ENCODE data around the gene SINHCAF. TPM values are rescaled to one million over a fixed set of nuclear protein-coding genes. Genes with fewer than 3 reads are reported as not detected.

Gene SINHCAF
- total RNA-seq, 1 experiment from 2014 or later, result 179 TPM

DNA sequence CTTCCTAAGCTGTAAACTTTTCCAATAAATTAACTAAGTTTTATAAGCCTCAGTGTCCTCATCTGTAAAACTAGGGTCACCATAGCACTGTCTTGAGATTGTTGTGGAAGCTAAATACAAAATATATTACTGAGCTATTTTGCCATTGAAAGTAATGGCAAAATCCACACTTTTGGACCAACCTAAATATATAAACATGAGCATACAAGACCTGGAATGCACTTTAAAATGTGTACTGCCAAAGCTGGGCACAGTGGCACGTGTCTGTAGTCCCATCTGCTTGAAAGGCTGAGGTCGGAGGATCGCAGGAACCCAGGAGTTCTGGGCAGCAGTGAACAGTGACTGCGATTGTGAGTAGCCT, 29.8 kb upstream of the SINHCAF start:
- peak overlapping the region; percentile 68 for H2AFZ ChIP-seq (ENCODE audit: low read depth, low read length, poor library complexity, severe bottlenecking)
- no peaks in the 10 kb centered on the region for H3K79me2 ChIP-seq (ENCODE audit: insufficient read depth, low read length)
- no peaks in the 10 kb centered on the region for H4K20me1 ChIP-seq (ENCODE audit: insufficient read depth)
- H3K9me3 ChIP-seq (ENCODE audit: control insufficient read depth in 1 of 2, insufficient read depth in 1 of 2, low read depth in 1 of 2, low read length in 2 of 2), result no peaks in the 10 kb centered on the region
- TF ChIP-seq JUND (IDR thresholded peaks at IDR 0.05) (no peak), YY1 (IDR thresholded peaks at IDR 0.05; ENCODE audit: extremely low read depth, insufficient replicate concordance, low read depth, low read length) (no peak), FOSL1 (IDR thresholded peaks at IDR 0.05; ENCODE audit: low read depth) (no peak), POLR2AphosphoS5 (IDR thresholded peaks at IDR 0.05; ENCODE audit: low read depth, low read length) (no peak), SIN3A (IDR thresholded peaks at IDR 0.05; ENCODE audit: low read depth) (no peak), EZH2phosphoT487 (IDR thresholded peaks at IDR 0.05; ENCODE audit: borderline replicate concordance) (no peak), POLR2A (IDR thresholded peaks at IDR 0.05; ENCODE audit: borderline replicate concordance, extremely low read depth, insufficient read depth, insufficient read length) (no peak), ELF1 (IDR thresholded peaks at IDR 0.05; ENCODE audit: borderline replicate concordance, low read depth) (no peak), ZFX (IDR thresholded peaks at IDR 0.05) (no peak), RAD21 (IDR thresholded peaks at IDR 0.05; ENCODE audit: low read depth) (no peak), EGR1 (IDR thresholded peaks at IDR 0.05; ENCODE audit: low read depth) (no peak), SP1 (IDR thresholded peaks at IDR 0.05; ENCODE audit: low read depth) (no peak), SRF (IDR thresholded peaks at IDR 0.05; ENCODE audit: low read depth) (no peak), ZNF274 (IDR thresholded peaks at IDR 0.05; ENCODE audit: low read depth, low read length) (no peak), EZH2 (IDR thresholded peaks at IDR 0.05) (no peak)
- TF ChIP-seq, protein P1, sequence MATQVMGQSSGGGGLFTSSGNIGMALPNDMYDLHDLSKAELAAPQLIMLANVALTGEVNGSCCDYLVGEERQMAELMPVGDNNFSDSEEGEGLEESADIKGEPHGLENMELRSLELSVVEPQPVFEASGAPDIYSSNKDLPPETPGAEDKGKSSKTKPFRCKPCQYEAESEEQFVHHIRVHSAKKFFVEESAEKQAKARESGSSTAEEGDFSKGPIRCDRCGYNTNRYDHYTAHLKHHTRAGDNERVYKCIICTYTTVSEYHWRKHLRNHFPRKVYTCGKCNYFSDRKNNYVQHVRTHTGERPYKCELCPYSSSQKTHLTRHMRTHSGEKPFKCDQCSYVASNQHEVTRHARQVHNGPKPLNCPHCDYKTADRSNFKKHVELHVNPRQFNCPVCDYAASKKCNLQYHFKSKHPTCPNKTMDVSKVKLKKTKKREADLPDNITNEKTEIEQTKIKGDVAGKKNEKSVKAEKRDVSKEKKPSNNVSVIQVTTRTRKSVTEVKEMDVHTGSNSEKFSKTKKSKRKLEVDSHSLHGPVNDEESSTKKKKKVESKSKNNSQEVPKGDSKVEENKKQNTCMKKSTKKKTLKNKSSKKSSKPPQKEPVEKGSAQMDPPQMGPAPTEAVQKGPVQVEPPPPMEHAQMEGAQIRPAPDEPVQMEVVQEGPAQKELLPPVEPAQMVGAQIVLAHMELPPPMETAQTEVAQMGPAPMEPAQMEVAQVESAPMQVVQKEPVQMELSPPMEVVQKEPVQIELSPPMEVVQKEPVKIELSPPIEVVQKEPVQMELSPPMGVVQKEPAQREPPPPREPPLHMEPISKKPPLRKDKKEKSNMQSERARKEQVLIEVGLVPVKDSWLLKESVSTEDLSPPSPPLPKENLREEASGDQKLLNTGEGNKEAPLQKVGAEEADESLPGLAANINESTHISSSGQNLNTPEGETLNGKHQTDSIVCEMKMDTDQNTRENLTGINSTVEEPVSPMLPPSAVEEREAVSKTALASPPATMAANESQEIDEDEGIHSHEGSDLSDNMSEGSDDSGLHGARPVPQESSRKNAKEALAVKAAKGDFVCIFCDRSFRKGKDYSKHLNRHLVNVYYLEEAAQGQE (IDR thresholded peaks at IDR 0.05; ENCODE audit: low read depth), result no peak
- TF ChIP-seq, protein P2, sequence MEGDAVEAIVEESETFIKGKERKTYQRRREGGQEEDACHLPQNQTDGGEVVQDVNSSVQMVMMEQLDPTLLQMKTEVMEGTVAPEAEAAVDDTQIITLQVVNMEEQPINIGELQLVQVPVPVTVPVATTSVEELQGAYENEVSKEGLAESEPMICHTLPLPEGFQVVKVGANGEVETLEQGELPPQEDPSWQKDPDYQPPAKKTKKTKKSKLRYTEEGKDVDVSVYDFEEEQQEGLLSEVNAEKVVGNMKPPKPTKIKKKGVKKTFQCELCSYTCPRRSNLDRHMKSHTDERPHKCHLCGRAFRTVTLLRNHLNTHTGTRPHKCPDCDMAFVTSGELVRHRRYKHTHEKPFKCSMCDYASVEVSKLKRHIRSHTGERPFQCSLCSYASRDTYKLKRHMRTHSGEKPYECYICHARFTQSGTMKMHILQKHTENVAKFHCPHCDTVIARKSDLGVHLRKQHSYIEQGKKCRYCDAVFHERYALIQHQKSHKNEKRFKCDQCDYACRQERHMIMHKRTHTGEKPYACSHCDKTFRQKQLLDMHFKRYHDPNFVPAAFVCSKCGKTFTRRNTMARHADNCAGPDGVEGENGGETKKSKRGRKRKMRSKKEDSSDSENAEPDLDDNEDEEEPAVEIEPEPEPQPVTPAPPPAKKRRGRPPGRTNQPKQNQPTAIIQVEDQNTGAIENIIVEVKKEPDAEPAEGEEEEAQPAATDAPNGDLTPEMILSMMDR (IDR thresholded peaks at IDR 0.05 in 2 of 3, conservative IDR thresholded peaks at IDR 0.05 in 1 of 3; ENCODE audit: borderline replicate concordance in 1 of 3, insufficient read depth in 1 of 3, low read depth in 2 of 3, low read length in 2 of 3), result no peak
- TF ChIP-seq, protein P3, sequence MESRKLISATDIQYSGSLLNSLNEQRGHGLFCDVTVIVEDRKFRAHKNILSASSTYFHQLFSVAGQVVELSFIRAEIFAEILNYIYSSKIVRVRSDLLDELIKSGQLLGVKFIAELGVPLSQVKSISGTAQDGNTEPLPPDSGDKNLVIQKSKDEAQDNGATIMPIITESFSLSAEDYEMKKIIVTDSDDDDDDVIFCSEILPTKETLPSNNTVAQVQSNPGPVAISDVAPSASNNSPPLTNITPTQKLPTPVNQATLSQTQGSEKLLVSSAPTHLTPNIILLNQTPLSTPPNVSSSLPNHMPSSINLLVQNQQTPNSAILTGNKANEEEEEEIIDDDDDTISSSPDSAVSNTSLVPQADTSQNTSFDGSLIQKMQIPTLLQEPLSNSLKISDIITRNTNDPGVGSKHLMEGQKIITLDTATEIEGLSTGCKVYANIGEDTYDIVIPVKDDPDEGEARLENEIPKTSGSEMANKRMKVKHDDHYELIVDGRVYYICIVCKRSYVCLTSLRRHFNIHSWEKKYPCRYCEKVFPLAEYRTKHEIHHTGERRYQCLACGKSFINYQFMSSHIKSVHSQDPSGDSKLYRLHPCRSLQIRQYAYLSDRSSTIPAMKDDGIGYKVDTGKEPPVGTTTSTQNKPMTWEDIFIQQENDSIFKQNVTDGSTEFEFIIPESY (IDR thresholded peaks at IDR 0.05; ENCODE audit: extremely low read depth, insufficient replicate concordance, low read length), result no peak
- TF ChIP-seq, protein P4, sequence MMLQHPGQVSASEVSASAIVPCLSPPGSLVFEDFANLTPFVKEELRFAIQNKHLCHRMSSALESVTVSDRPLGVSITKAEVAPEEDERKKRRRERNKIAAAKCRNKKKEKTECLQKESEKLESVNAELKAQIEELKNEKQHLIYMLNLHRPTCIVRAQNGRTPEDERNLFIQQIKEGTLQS (IDR thresholded peaks at IDR 0.05), result no peak
- TF ChIP-seq, protein P5, sequence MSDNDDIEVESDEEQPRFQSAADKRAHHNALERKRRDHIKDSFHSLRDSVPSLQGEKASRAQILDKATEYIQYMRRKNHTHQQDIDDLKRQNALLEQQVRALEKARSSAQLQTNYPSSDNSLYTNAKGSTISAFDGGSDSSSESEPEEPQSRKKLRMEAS (IDR thresholded peaks at IDR 0.05), result no peak
- no peak overlapping the region for H3K4me3 ChIP-seq (replicated peaks in 1 of 2; ENCODE audit: low read depth in 1 of 2, low read length in 2 of 2)
- intact Hi-C loops (cut with micrococcal nuclease), result no loop called here
- H3K27me3 ChIP-seq (ENCODE audit: insufficient read depth, low read length), result no peaks in the 10 kb centered on the region
- BruUV-seq (replicated peaks), result no TSS peak
- no peaks in the 10 kb centered on the region for H3K4me1 ChIP-seq (ENCODE audit: control insufficient read depth in 1 of 2, insufficient read depth in 2 of 2, low read length in 2 of 2)
- no peaks in the 10 kb centered on the region for H3K36me3 ChIP-seq (ENCODE audit: control insufficient read depth in 1 of 2, insufficient read depth in 2 of 2, low read length in 2 of 2)
- CTCF ChIA-PET, result no interaction called here
- no peak overlapping the region for H3K27ac ChIP-seq (ENCODE audit: low read depth, low read length)
- RAD21 ChIA-PET (ENCODE audit: low non-redundant PET in 1 of 2, low total read pairs in 2 of 2, uncharacterized antibody in 2 of 2, unreplicated experiment in 2 of 2), result no interaction called here
- H3K9ac ChIP-seq (ENCODE audit: low read length), result no peak overlapping the region
- DNase-seq (ENCODE audit: low read depth, low spot score), result no peak
- no peaks in the 10 kb centered on the region for H3K9me2 ChIP-seq (ENCODE audit: insufficient read depth)
- no peak for ATAC-seq
- POLR2A ChIA-PET, result no interaction called here
- no peak overlapping the region for H3K4me2 ChIP-seq (ENCODE audit: low read length)

Data from HCT116 (cell line).